ENCODE measurements around the gene OTUD7B.

GRCh38 chr1:149966405-149966804, 44.1 kb downstream of the OTUD7B start:
- TF ChIP-seq CTCF (IDR thresholded peaks at IDR 0.05; ENCODE audit: poor library complexity): no peak
- no peak for TF ChIP-seq EZH2phosphoT487 (IDR thresholded peaks at IDR 0.05; ENCODE audit: low read depth, severe bottlenecking, unreplicated experiment)
- no peak for TF ChIP-seq EZH2 (IDR thresholded peaks at IDR 0.05; ENCODE audit: borderline replicate concordance)
